ENCODE measurements around the gene CDA.

The CDA gene

GRCh38 chr1:20588634-20589225, at the start of gene CDA:
CDA (plus strand) TSS chr1:20589097; CDS start chr1:20589130, 33 bp downstream.
- DNase-seq (ENCODE audit: low read depth in 2 of 2), result no peak

GRCh38 chr1:20540281-20540680, 48.6 kb upstream of the CDA start:
- DNase-seq (ENCODE audit: low read depth in 2 of 2), result no peak

GRCh38 chr1:20546637-20547036, 42.3 kb upstream of the CDA start:
- no peak for DNase-seq (ENCODE audit: low read depth in 2 of 2)

- no peak for DNase-seq (ENCODE audit: low read depth in 2 of 2)
Observed at GRCh38 chr1:20551161-20551560, 37.7 kb upstream of the CDA start.

- DNase-seq (ENCODE audit: low read depth in 2 of 2), result no peak
Observed at GRCh38 chr1:20551945-20552727, 36.8 kb upstream of the CDA start, which contains the start of gene FAM43B. FAM43B (plus strand) TSS chr1:20552573; CDS start chr1:20552974, 401 bp downstream.

- no peak for DNase-seq (ENCODE audit: low read depth in 2 of 2)
Observed at GRCh38 chr1:20552728-20553445, 36.0 kb upstream of the CDA start.

GRCh38 chr1:20555025-20555757, 33.7 kb upstream of the CDA start:
- no peak for DNase-seq (ENCODE audit: low read depth in 2 of 2)

- no peak for DNase-seq (ENCODE audit: low read depth in 2 of 2)
Observed at GRCh38 chr1:20555758-20556120, 33.2 kb upstream of the CDA start.

- no peak for DNase-seq (ENCODE audit: low read depth in 2 of 2)
Observed at GRCh38 chr1:20558191-20558590, 30.7 kb upstream of the CDA start.

- no peak for DNase-seq (ENCODE audit: low read depth in 2 of 2)
Observed at GRCh38 chr1:20560966-20561365, 27.9 kb upstream of the CDA start.

GRCh38 chr1:20565234-20565633, 23.7 kb upstream of the CDA start:
- no peak for DNase-seq (ENCODE audit: low read depth in 2 of 2)

GRCh38 chr1:20569523-20570098, 19.3 kb upstream of the CDA start:
- DNase-seq (ENCODE audit: low read depth in 2 of 2), result no peak

GRCh38 chr1:20571427-20571826, 17.5 kb upstream of the CDA start:
- no peak for DNase-seq (ENCODE audit: low read depth in 2 of 2)

- no peak for DNase-seq (ENCODE audit: low read depth in 2 of 2)
Observed at GRCh38 chr1:20573987-20574386, 14.9 kb upstream of the CDA start.

- DNase-seq (ENCODE audit: low read depth in 2 of 2), result peak; percentile 40 to 56
Observed at GRCh38 chr1:20574686-20575540, 14.0 kb upstream of the CDA start.

- DNase-seq (ENCODE audit: low read depth in 2 of 2), result no peak
Observed at GRCh38 chr1:20575541-20576336, 13.2 kb upstream of the CDA start.

- no peak for DNase-seq (ENCODE audit: low read depth in 2 of 2)
Observed at GRCh38 chr1:20578062-20578461, 10.8 kb upstream of the CDA start.

GRCh38 chr1:20578721-20579395, 10.0 kb upstream of the CDA start:
- DNase-seq (ENCODE audit: low read depth in 2 of 2), result no peak

GRCh38 chr1:20584890-20585289, 4.0 kb upstream of the CDA start:
- DNase-seq (ENCODE audit: low read depth in 2 of 2), result no peak
